PC-3 (cell line): ENCODE results near the gene ZDHHC8.

Experiments
- CTCF ChIP-seq: fragments of 300-600 bp; sonication (generic); conservative IDR thresholded peaks from 2 replicates; pipeline ENCODE4 v1.5.1; 2017; ENCODE audit warnings: antibody characterized with exemption, low read depth, mild to moderate bottlenecking, low read length
- EZH2 ChIP-seq: fragments of 300-600 bp; sonication (generic); IDR thresholded peaks from one replicate; pipeline ENCODE4 v1.6.1; 2017; ENCODE audit warnings: antibody characterized with exemption, mild to moderate bottlenecking, low read length; ENCODE audit not compliant: unreplicated experiment

- no peak for TF ChIP-seq CTCF
- TF ChIP-seq EZH2: no peak
Measured at GRCh38 chr22:20092477-20092854, 39.1 kb upstream of the ZDHHC8 start.
